GM10847 (cell line): Measurements from ENCODE around the gene RREB1.

ENCODE experiments used
- POLR2A ChIP-seq: IDR thresholded peaks from 2 replicates; pipeline ENCODE4 v1.6.1; 2011; ENCODE audit not compliant: insufficient read length; ENCODE audit errors: extremely low read depth

Gene RREB1

GRCh38 chr6:7111095-7111690, 3.4 kb downstream of the RREB1 start:
- TF ChIP-seq POLR2A, result no peak

- no peak for TF ChIP-seq POLR2A
Measured at GRCh38 chr6:7112171-7112570, 4.4 kb downstream of the RREB1 start.

GRCh38 chr6:7112741-7113313, 5.1 kb downstream of the RREB1 start:
- no peak for TF ChIP-seq POLR2A

GRCh38 chr6:7114744-7115458, 7.1 kb downstream of the RREB1 start:
- no peak for TF ChIP-seq POLR2A

- TF ChIP-seq POLR2A, result no peak
Measured at GRCh38 chr6:7115543-7116231, 7.9 kb downstream of the RREB1 start.

- no peak for TF ChIP-seq POLR2A
Measured at GRCh38 chr6:7119272-7119801, 11.6 kb downstream of the RREB1 start.

GRCh38 chr6:7121700-7122241, 14.0 kb downstream of the RREB1 start:
- TF ChIP-seq POLR2A, result no peak

GRCh38 chr6:7122684-7123083, 14.9 kb downstream of the RREB1 start:
- no peak for TF ChIP-seq POLR2A

GRCh38 chr6:7124114-7124513, 16.4 kb downstream of the RREB1 start:
- no peak for TF ChIP-seq POLR2A

GRCh38 chr6:7124636-7125035, 16.9 kb downstream of the RREB1 start:
- no peak for TF ChIP-seq POLR2A

GRCh38 chr6:7125290-7125689, 17.5 kb downstream of the RREB1 start:
- TF ChIP-seq POLR2A, result no peak

GRCh38 chr6:7126754-7127153, 19.0 kb downstream of the RREB1 start:
- no peak for TF ChIP-seq POLR2A

GRCh38 chr6:7127680-7128079, 19.9 kb downstream of the RREB1 start:
- no peak for TF ChIP-seq POLR2A

GRCh38 chr6:7129360-7129759, 21.6 kb downstream of the RREB1 start:
- TF ChIP-seq POLR2A, result no peak

GRCh38 chr6:7129784-7130569, 22.2 kb downstream of the RREB1 start:
- no peak for TF ChIP-seq POLR2A
